ENCODE data around the gene FFAR4. TPM values are rescaled to one million over a fixed set of nuclear protein-coding genes. Genes with fewer than 3 reads are reported as not detected.

The FFAR4 gene
- total RNA-seq, 1 experiment from 2014 or later, result 2.7 TPM

DNA sequence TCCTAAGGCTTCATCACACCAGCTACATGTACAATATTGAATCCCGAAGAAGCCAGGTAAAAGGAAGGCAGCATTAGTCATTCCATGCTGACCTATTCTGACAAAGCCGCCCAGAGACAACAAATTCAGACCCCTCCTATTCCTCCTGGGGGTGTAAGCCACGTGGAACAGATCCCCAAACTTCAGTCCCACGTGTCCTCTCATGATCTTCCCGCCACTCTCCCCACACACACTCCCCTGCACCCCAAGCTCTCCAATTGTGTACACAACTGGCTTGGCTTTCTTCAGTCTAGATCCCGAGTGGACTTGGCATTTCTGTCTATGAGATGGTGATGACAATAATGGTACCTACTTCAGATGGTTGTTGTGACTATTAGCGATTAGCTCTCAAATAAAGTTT lies 54.5 kb downstream of the FFAR4 start:
- no peaks in the 10 kb centered on the region for H3K36me3 Mint-ChIP-seq (ENCODE audit: insufficient read depth, unreplicated experiment)
- no peaks in the 10 kb centered on the region for H3K9me3 Mint-ChIP-seq (ENCODE audit: unreplicated experiment)
- CTCF ChIA-PET, result no interaction called here
- H3K4me1 ChIP-seq, result no peaks in the 10 kb centered on the region
- H3K4me3 Mint-ChIP-seq (ENCODE audit: unreplicated experiment), result no peak overlapping the region
- H3K4me3 ChIP-seq (ENCODE audit: low read depth, low read length), result no peak overlapping the region
- no peaks in the 10 kb centered on the region for H3K36me3 ChIP-seq (ENCODE audit: control insufficient read depth, insufficient read depth, low read length)
- H3K27ac Mint-ChIP-seq (ENCODE audit: unreplicated experiment), result no peak overlapping the region
- POLR2A ChIA-PET, result no interaction called here
- TF ChIP-seq CTCF (IDR thresholded peaks at IDR 0.05; ENCODE audit: insufficient read depth in 1 of 2, low read depth in 1 of 2, low read length in 1 of 2, severe bottlenecking in 1 of 2, unreplicated experiment in 1 of 2), result no peak
- no peaks in the 10 kb centered on the region for H3K27me3 ChIP-seq (replicated peaks; ENCODE audit: control insufficient read depth, insufficient read depth, low read length)
- DNase-seq, result no peak
- no peaks in the 10 kb centered on the region for H3K9me3 ChIP-seq
- no peaks in the 10 kb centered on the region for H3K4me1 Mint-ChIP-seq (ENCODE audit: low read depth, unreplicated experiment)
- no TSS peak for BruUV-seq (replicated peaks)
- intact Hi-C loops (cut with micrococcal nuclease; ENCODE audit: unreplicated experiment), result no loop called here
- H3K27me3 Mint-ChIP-seq (ENCODE audit: insufficient read depth, unreplicated experiment), result no peaks in the 10 kb centered on the region

DNA sequence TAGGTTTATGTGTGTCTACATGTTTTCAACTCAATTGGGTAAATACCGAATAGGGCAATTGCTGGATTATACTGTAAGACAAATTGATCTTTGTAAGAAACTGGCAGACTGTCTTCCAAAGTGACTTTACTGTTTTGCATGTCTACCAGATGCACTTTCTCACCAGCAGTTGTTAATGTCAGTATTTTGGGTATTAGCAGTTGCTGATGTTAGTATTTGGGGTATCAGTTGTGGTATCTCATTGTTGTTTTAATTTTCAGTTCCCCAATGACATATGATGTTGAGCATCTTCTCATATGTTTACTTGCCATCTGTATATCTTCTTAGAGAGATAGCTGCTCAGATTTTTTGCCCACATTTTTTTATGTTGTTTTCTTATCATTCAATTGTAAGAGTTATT lies 56.5 kb downstream of the FFAR4 start:
- no peak overlapping the region for H3K4me3 Mint-ChIP-seq (ENCODE audit: unreplicated experiment)

GRCh38 chr10:93628858-93629257 lies 62.4 kb downstream of the FFAR4 start:
- no peaks in the 10 kb centered on the region for H3K4me1 ChIP-seq
- Mint-ChIP-seq H3K27ac (ENCODE audit: unreplicated experiment) (no peak overlapping the region), H3K4me1 (ENCODE audit: low read depth, unreplicated experiment) (no peaks in the 10 kb centered on the region), H3K27me3 (ENCODE audit: insufficient read depth, unreplicated experiment) (no peaks in the 10 kb centered on the region), H3K36me3 (ENCODE audit: insufficient read depth, unreplicated experiment) (no peaks in the 10 kb centered on the region), H3K9me3 (ENCODE audit: unreplicated experiment) (no peaks in the 10 kb centered on the region), H3K4me3 (ENCODE audit: unreplicated experiment) (no peak overlapping the region)
- no peaks in the 10 kb centered on the region for H3K36me3 ChIP-seq (ENCODE audit: control insufficient read depth, insufficient read depth, low read length)
- no peak for TF ChIP-seq CTCF (IDR thresholded peaks at IDR 0.05; ENCODE audit: insufficient read depth in 1 of 2, low read depth in 1 of 2, low read length in 1 of 2, severe bottlenecking in 1 of 2, unreplicated experiment in 1 of 2)
- no TSS peak for BruUV-seq (replicated peaks)
- H3K9me3 ChIP-seq, result no peaks in the 10 kb centered on the region
- H3K4me3 ChIP-seq (ENCODE audit: low read depth, low read length), result no peak overlapping the region
- ChIA-PET CTCF (no interaction called here), POLR2A (no interaction called here)
- no peaks in the 10 kb centered on the region for H3K27me3 ChIP-seq (replicated peaks; ENCODE audit: control insufficient read depth, insufficient read depth, low read length)
- intact Hi-C loops (cut with micrococcal nuclease; ENCODE audit: unreplicated experiment), result no loop called here
- no peak for DNase-seq

More for the DNA sequence above, 56.5 kb downstream of the FFAR4 start:
- H3K4me1 Mint-ChIP-seq (ENCODE audit: low read depth, unreplicated experiment), result no peaks in the 10 kb centered on the region
- no peak for TF ChIP-seq CTCF (IDR thresholded peaks at IDR 0.05; ENCODE audit: insufficient read depth in 1 of 2, low read depth in 1 of 2, low read length in 1 of 2, severe bottlenecking in 1 of 2, unreplicated experiment in 1 of 2)
- H3K4me1 ChIP-seq, result no peaks in the 10 kb centered on the region
- H3K36me3 Mint-ChIP-seq (ENCODE audit: insufficient read depth, unreplicated experiment), result no peaks in the 10 kb centered on the region
- H3K27me3 Mint-ChIP-seq (ENCODE audit: insufficient read depth, unreplicated experiment), result no peaks in the 10 kb centered on the region
- no peaks in the 10 kb centered on the region for H3K9me3 ChIP-seq
- H3K27ac Mint-ChIP-seq (ENCODE audit: unreplicated experiment), result no peak overlapping the region
- intact Hi-C loops (cut with micrococcal nuclease; ENCODE audit: unreplicated experiment), result no loop called here
- ChIA-PET CTCF (interaction anchor here (0.7 kb wide), 1 partner anchor 24 kb away, joined by 6 read pairs; no protein-coding TSS in a partner anchor), POLR2A (interaction anchor here (0.6 kb wide), 1 partner anchor 17 kb away, joined by 7 read pairs; no protein-coding TSS in a partner anchor)
- BruUV-seq (replicated peaks), result no TSS peak
- no peaks in the 10 kb centered on the region for H3K27me3 ChIP-seq (replicated peaks; ENCODE audit: control insufficient read depth, insufficient read depth, low read length)
- H3K9me3 Mint-ChIP-seq (ENCODE audit: unreplicated experiment), result no peaks in the 10 kb centered on the region
- no peak overlapping the region for H3K4me3 ChIP-seq (ENCODE audit: low read depth, low read length)
- H3K36me3 ChIP-seq (ENCODE audit: control insufficient read depth, insufficient read depth, low read length), result no peaks in the 10 kb centered on the region
- DNase-seq, result no peak

Data from Caco-2 (cell line).